Measurements from ENCODE around the gene RRAS. TPM values are rescaled to one million over a fixed set of nuclear protein-coding genes. Genes with fewer than 3 reads are reported as not detected.

The RRAS gene
- total and polyA plus RNA-seq, 10 donors: 30.9 to 106 (median 50.7) TPM

- H3K4me3 ChIP-seq: no peak overlapping the region
- no peak overlapping the region for H3K27ac ChIP-seq
- peak; percentile 77 for DNase-seq
- no peaks in the 10 kb centered on the region for H3K9me3 ChIP-seq
- peaks cover 20 to 76% (median 46%) of the 10 kb centered on the region in 6 donors for H3K4me1 ChIP-seq
- peaks cover 4 to 73% (median 52%) of the 10 kb centered on the region in 6 donors for H3K36me3 ChIP-seq
- 81 to 93% (median 84%) methylated on average over 15 to 19 of the region's 19 CpGs for WGBS, 5 donors
- intact Hi-C loops (cut with DNase I; ENCODE audit: low total_unique reads): no loop called here
- TF ChIP-seq CTCF (IDR thresholded peaks at IDR 0.05 in 8 of 11, conservative IDR thresholded peaks at IDR 0.05 in 3 of 11) (no peak), POLR2AphosphoS5 (IDR thresholded peaks at IDR 0.05) (peak in 2 of 3 donors; percentile 29 to 58)
- no peaks in the 10 kb centered on the region for H3K27me3 ChIP-seq (replicated peaks in 1 of 7)
Measured at GRCh38 chr19:49681830-49682229, 41.9 kb upstream of the RRAS start.

- intact Hi-C loops (cut with DNase I; ENCODE audit: low total_unique reads): no loop called here
- 33 to 41% (median 34%) methylated on average over 35 to 40 of the region's 40 CpGs for WGBS, 5 donors
- Histone ChIP-seq H3K27ac (peak overlapping the region in 7 of 8 donors; percentile 39 to 94 (median 74)), H3K27me3 (replicated peaks in 1 of 7) (no peaks in the 10 kb centered on the region), H3K9me3 (no peaks in the 10 kb centered on the region), H3K36me3 (peaks cover 4 to 61% (median 42%) of the 10 kb centered on the region in 6 donors), H3K4me3 (peak overlapping the region in 4 of 8 donors; percentile 24 to 57 (median 26)), H3K4me1 (peaks cover 20 to 71% (median 47%) of the 10 kb centered on the region in 6 donors)
- TF ChIP-seq POLR2A (IDR thresholded peaks at IDR 0.05) (no peak), CTCF (IDR thresholded peaks at IDR 0.05 in 8 of 11, conservative IDR thresholded peaks at IDR 0.05 in 3 of 11) (peak; percentile 95 to 100 (median 100)), POLR2AphosphoS5 (IDR thresholded peaks at IDR 0.05) (peak; percentile 65 to 86 (median 76))
- peak; percentile 98 for DNase-seq
Measured at GRCh38 chr19:49680421-49681351, 40.7 kb upstream of the RRAS start.

GRCh38 chr19:49679771-49680413, 39.9 kb upstream of the RRAS start:
- Histone ChIP-seq H3K4me1 (peaks cover 23 to 71% (median 48%) of the 10 kb centered on the region in 6 donors), H3K9me3 (no peaks in the 10 kb centered on the region), H3K27me3 (replicated peaks in 1 of 7) (no peaks in the 10 kb centered on the region), H3K4me3 (peak overlapping the region in 2 of 8 donors; percentile 25 to 57), H3K27ac (peak overlapping the region in 7 of 8 donors; percentile 39 to 97 (median 74)), H3K36me3 (peaks cover under 1 to 54% (median 37%) of the 10 kb centered on the region in 6 donors)
- 61 to 78% (median 67%) methylated on average over 10 of the region's 10 CpGs for WGBS, 5 donors
- no peak for TF ChIP-seq CTCF (IDR thresholded peaks at IDR 0.05 in 8 of 11, conservative IDR thresholded peaks at IDR 0.05 in 3 of 11)
- no peak for TF ChIP-seq POLR2AphosphoS5 (IDR thresholded peaks at IDR 0.05)
- no peak for TF ChIP-seq POLR2A (IDR thresholded peaks at IDR 0.05)
- DNase-seq: peak; percentile 49
- intact Hi-C loops (cut with DNase I; ENCODE audit: low total_unique reads): loop anchor here (10.0 kb wide), 1 partner anchor 105 kb away; no protein-coding TSS in a partner anchor
